ENCODE results near the gene CYP46A1. TPM values are rescaled to one million over a fixed set of nuclear protein-coding genes. Genes with fewer than 3 reads are reported as not detected.

Gene CYP46A1
- total RNA-seq, 1 experiment from 2014 or later, result 0.59 TPM

- DNase-seq, result no peak
- no peak overlapping the region for H2BK12ac ChIP-seq (ENCODE audit: insufficient read length, low read depth, low read length)
- TF ChIP-seq, protein P1, sequence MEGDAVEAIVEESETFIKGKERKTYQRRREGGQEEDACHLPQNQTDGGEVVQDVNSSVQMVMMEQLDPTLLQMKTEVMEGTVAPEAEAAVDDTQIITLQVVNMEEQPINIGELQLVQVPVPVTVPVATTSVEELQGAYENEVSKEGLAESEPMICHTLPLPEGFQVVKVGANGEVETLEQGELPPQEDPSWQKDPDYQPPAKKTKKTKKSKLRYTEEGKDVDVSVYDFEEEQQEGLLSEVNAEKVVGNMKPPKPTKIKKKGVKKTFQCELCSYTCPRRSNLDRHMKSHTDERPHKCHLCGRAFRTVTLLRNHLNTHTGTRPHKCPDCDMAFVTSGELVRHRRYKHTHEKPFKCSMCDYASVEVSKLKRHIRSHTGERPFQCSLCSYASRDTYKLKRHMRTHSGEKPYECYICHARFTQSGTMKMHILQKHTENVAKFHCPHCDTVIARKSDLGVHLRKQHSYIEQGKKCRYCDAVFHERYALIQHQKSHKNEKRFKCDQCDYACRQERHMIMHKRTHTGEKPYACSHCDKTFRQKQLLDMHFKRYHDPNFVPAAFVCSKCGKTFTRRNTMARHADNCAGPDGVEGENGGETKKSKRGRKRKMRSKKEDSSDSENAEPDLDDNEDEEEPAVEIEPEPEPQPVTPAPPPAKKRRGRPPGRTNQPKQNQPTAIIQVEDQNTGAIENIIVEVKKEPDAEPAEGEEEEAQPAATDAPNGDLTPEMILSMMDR (conservative IDR thresholded peaks at IDR 0.05), result no peak
- H4K5ac ChIP-seq (ENCODE audit: insufficient read length, low read depth, low read length), result no peak overlapping the region
- no peak overlapping the region for H3K23ac ChIP-seq (ENCODE audit: insufficient read length, low read depth, low read length)
- no peak overlapping the region for H3K14ac ChIP-seq (ENCODE audit: insufficient read depth, low read length)
- no peak overlapping the region for H2BK120ac ChIP-seq (ENCODE audit: low read depth, low read length, poor library complexity, severe bottlenecking)
- no peaks in the 10 kb centered on the region; the same call in 1 of the 2 replicates for H3K4me1 ChIP-seq (ENCODE audit: insufficient read depth, low read length)
- no peaks in the 10 kb centered on the region for H4K20me1 ChIP-seq (ENCODE audit: control insufficient read depth, insufficient read depth, insufficient read length)
- peaks cover 8% of the 10 kb centered on the region for H3K9me3 ChIP-seq (ENCODE audit: control insufficient read depth, low read depth, low read length)
- no CpG with 5 or more reads among the region's 8 CpGs for whole genome bisulfite sequencing (ENCODE audit: extremely low coverage, insufficient read length, low lambda C conversion rate)
- H2BK15ac ChIP-seq (ENCODE audit: low read depth, low read length), result no peak overlapping the region
- no peak overlapping the region for H3K56ac ChIP-seq (ENCODE audit: insufficient read length, low read depth, low read length)
- H4K8ac ChIP-seq (replicated peaks; ENCODE audit: insufficient read length, low read depth, low read length), result no peak overlapping the region
- H3K27me3 Mint-ChIP-seq (ENCODE audit: low read depth), result peaks cover 8% of the 10 kb centered on the region
- no peaks in the 10 kb centered on the region for H3K27me3 ChIP-seq (ENCODE audit: insufficient read depth, low read length)
- no peak overlapping the region for H3K4ac ChIP-seq (ENCODE audit: low read depth, low read length)
- peaks cover 13 to 15% of the 10 kb centered on the region in 2 experiments for H3K9me3 Mint-ChIP-seq
- H3K4me1 Mint-ChIP-seq, result peaks cover 40 to 42% of the 10 kb centered on the region in 2 experiments
- no peaks in the 10 kb centered on the region for H3K79me1 ChIP-seq (ENCODE audit: insufficient read depth, low read depth, low read length, poor library complexity, severe bottlenecking)
- no peak overlapping the region for H4K91ac ChIP-seq (ENCODE audit: insufficient read length, low read depth, low read length)
- H3K9ac ChIP-seq (ENCODE audit: extremely low read depth, insufficient read length, low read length), result no peak overlapping the region
- no peak overlapping the region for H2BK5ac ChIP-seq (ENCODE audit: insufficient read length, low read length)
- no peak overlapping the region for H3K27ac ChIP-seq (ENCODE audit: insufficient read length, low read depth, low read length)
- H3K79me2 ChIP-seq (ENCODE audit: insufficient read depth, low read length), result no peaks in the 10 kb centered on the region
- peaks cover 2 to 11% (median 8%) of the 10 kb centered on the region in 3 experiments; a peak in 3 of 7 replicates for H3K36me3 Mint-ChIP-seq (ENCODE audit: insufficient read depth in 1 of 3, low read depth in 3 of 3)
- no peak overlapping the region for H3T11ph ChIP-seq (ENCODE audit: low read length)
- no peak overlapping the region for H2AK5ac ChIP-seq (ENCODE audit: insufficient read length, low read length)
- H3K27ac Mint-ChIP-seq, result no peak overlapping the region
- no peak overlapping the region for H3K4me2 ChIP-seq (ENCODE audit: insufficient read depth, insufficient read length, low read length)
- no peaks in the 10 kb centered on the region for H3K23me2 ChIP-seq (ENCODE audit: insufficient read length, low read depth, low read length, poor library complexity, severe bottlenecking)
- H2AFZ ChIP-seq (ENCODE audit: low read length), result no peak overlapping the region
- H3K4me3 Mint-ChIP-seq, result peak overlapping the region in 1 of 2 experiments; percentile 48; a peak in 2 of 5 replicates
- no peak overlapping the region for H2BK20ac ChIP-seq (ENCODE audit: low read depth, low read length, poor library complexity, severe bottlenecking)
- H3K18ac ChIP-seq (ENCODE audit: insufficient read length, low read depth, low read length), result no peak overlapping the region
Measured at GRCh38 chr14:99673305-99674063, 10.6 kb upstream of the CYP46A1 start.

Data from H9 (cell line).